HepG2 (cell line): ENCODE results near the gene TADA3. TPM values are rescaled to one million over a fixed set of nuclear protein-coding genes. Genes with fewer than 3 reads are reported as not detected.

Experiments used
- ATRX ChIP-seq: sonication (generic); formaldehyde crosslinking; IDR thresholded peaks from 2 replicates; pipeline ENCODE4 v1.4.0; 2020; ENCODE audit warnings: missing genetic modification reagents, borderline replicate concordance
- CHD4 ChIP-seq: fragments of 200-600 bp; sonication (generic); IDR thresholded peaks from 2 replicates; pipeline ENCODE4 v1.7.0; 2017; ENCODE audit warnings: mild to moderate bottlenecking, low read length, borderline replicate concordance
- ETV6 ChIP-seq: sonication (generic); formaldehyde crosslinking; conservative IDR thresholded peaks from 2 replicates; pipeline ENCODE4 v1.4.0; 2020; ENCODE audit warnings: missing genetic modification reagents
- GABPB1 ChIP-seq: IDR thresholded peaks from 2 replicates; pipeline ENCODE4 v1.6.1; 2016; ENCODE audit warnings: mild to moderate bottlenecking, missing genetic modification reagents, moderate library complexity, missing compliant biosample characterization
- MAZ ChIP-seq, 2 experiments: sonication (generic) in 1 of 2; formaldehyde crosslinking in 1 of 2; IDR thresholded peaks; 2 replicates each; pipeline versions ENCODE4 v1.5.0 to v1.6.1; 2012 to 2020; ENCODE audit warnings: low read depth in 2 of 2, mild to moderate bottlenecking in 2 of 2, borderline replicate concordance in 1 of 2, improper control_type of control experiment in 1 of 2, low read length in 1 of 2, missing genetic modification reagents in 1 of 2, moderate library complexity in 1 of 2
- MXD4 ChIP-seq: IDR thresholded peaks from 2 replicates; pipeline ENCODE4 v1.6.1; 2016; ENCODE audit warnings: mild to moderate bottlenecking, missing biosample characterization, missing genetic modification reagents
- NFRKB ChIP-seq: fragments of 450-650 bp; IDR thresholded peaks from 2 replicates; pipeline ENCODE4 v1.6.1; 2017
- ZNF253 ChIP-seq: sonication (generic); formaldehyde crosslinking; IDR thresholded peaks from 2 replicates; pipeline ENCODE4 v1.8.0; 2022; ENCODE audit warnings: mild to moderate bottlenecking, missing genetic modification reagents, borderline replicate concordance
- ZNF33B ChIP-seq: sonication (generic); formaldehyde crosslinking; IDR thresholded peaks from 2 replicates; pipeline ENCODE4 v1.5.1; 2020; ENCODE audit warnings: mild to moderate bottlenecking, missing genetic modification reagents
- ZNF776 ChIP-seq: sonication (generic); formaldehyde crosslinking; IDR thresholded peaks from 2 replicates; pipeline ENCODE4 v1.4.0; 2020; ENCODE audit warnings: mild to moderate bottlenecking, missing genetic modification reagents
- ZNF883 ChIP-seq: sonication (generic); formaldehyde crosslinking; IDR thresholded peaks from 2 replicates; pipeline ENCODE4 v1.5.1; 2020; ENCODE audit warnings: mild to moderate bottlenecking, missing genetic modification reagents; ENCODE audit errors: not compliant biosample characterization
- polyA plus RNA-seq, 8 experiments: library from polyadenylated mRNA; depleted of rRNA in 3 of 8; stranded (reverse) in 7 of 8; unstranded in 1 of 8; fragments of >200 nt; fragmentation: Illumina TruSeq in 4 of 8; extraction: Trizol in 4 of 8; gene quantifications; 2 replicates each; pipeline versions ENCODE4 v1.2.1 to v1.2.3, GENCODE V29; 2011 to 2016; ENCODE audit warnings: low read depth in 4 of 8, missing spikeins in 1 of 8, mixed read lengths in 1 of 8; ENCODE audit not compliant: insufficient read depth in 1 of 8
- total RNA-seq, 5 experiments: library from RNA; depleted of rRNA; stranded (reverse); fragments of >200 nt; fragmentation: Illumina TruSeq; extraction: Trizol; gene quantifications; 2 replicates each; pipeline ENCODE4 v1.2.3, GENCODE V29; 2016; ENCODE audit warnings: low read depth in 1 of 5
- TF ChIP-seq, protein P1 (sequence below): sonication (generic); formaldehyde crosslinking; IDR thresholded peaks from 2 replicates; pipeline ENCODE4 v1.5.0; 2020; ENCODE audit warnings: mild to moderate bottlenecking, missing genetic modification reagents
- TF ChIP-seq, protein P2 (sequence below): sonication (generic); formaldehyde crosslinking; conservative IDR thresholded peaks from 2 replicates; pipeline ENCODE4 v1.8.0; 2022; ENCODE audit warnings: mild to moderate bottlenecking, moderate library complexity, missing genetic modification reagents
- TF ChIP-seq, protein P3 (sequence below): sonication (generic); formaldehyde crosslinking; IDR thresholded peaks from 2 replicates; pipeline ENCODE4 v1.8.0; 2022; ENCODE audit warnings: missing genetic modification reagents, low read depth, mild to moderate bottlenecking, borderline replicate concordance
- TF ChIP-seq, protein P4 (sequence below): sonication (generic); formaldehyde crosslinking; IDR thresholded peaks from 2 replicates; pipeline ENCODE4 v1.9.0; 2021; ENCODE audit warnings: mild to moderate bottlenecking, missing genetic modification reagents
- TF ChIP-seq, protein P5 (sequence below): sonication (generic); formaldehyde crosslinking; IDR thresholded peaks from 2 replicates; pipeline ENCODE4 v1.4.0; 2020; ENCODE audit warnings: missing genetic modification reagents, borderline replicate concordance

The TADA3 gene
- total and polyA plus RNA-seq, 2 of the 13 experiments (the other 11 are each of a cell fraction or from before 2014, with no cell fraction given), result 32.1 to 37.1 TPM

DNA sequence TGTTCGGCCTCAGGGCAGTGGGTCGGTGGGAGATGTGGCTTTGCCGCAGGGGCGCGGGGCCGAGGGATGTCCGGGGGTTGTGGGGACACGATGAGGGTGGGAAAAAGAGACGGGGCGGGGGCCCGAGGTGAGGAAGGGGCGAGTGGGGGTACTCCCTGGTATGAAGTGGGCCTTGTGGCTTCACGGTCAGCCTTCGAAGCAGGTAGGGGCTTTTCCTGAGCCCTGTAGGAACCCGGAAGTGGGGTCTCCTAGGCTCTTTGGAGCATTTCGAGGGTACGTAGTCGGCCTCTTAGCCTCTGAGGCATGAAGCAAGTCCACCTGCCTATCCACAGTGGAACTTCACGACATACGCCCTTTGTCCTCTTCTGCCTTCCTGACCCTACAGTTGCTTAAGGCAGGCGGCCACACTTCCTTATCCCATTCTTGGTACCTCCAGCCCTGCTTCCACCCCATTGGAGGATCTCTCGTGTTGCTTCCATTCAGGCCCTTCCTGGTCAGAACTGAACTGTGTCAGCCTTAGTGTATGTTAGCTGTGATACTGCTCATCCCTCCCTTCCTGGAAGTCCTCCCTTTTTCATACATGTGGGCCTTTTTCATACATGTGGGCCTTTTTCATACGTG lies 998 bp upstream of the TADA3 start (continued):
- TF ChIP-seq, protein P1, sequence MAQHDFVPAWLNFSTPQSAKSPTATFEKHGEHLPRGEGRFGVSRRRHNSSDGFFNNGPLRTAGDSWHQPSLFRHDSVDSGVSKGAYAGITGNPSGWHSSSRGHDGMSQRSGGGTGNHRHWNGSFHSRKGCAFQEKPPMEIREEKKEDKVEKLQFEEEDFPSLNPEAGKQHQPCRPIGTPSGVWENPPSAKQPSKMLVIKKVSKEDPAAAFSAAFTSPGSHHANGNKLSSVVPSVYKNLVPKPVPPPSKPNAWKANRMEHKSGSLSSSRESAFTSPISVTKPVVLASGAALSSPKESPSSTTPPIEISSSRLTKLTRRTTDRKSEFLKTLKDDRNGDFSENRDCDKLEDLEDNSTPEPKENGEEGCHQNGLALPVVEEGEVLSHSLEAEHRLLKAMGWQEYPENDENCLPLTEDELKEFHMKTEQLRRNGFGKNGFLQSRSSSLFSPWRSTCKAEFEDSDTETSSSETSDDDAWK (CRISPR knock-in tag), result no peak
- no peak for TF ChIP-seq CHD4
- TF ChIP-seq NFRKB, result no peak
- TF ChIP-seq ETV6 (CRISPR knock-in tag), result no peak
- TF ChIP-seq MAZ (IDR thresholded peaks at IDR 0.05; ENCODE audit: borderline replicate concordance, low read depth, low read length), result no peak
- no peak for TF ChIP-seq MAZ (CRISPR knock-in tag; IDR thresholded peaks at IDR 0.05; ENCODE audit: low read depth)
- 0 out of 2 replicates have a peak, but pooled peaks have one; percentile 10 for TF ChIP-seq MXD4 (CRISPR knock-in tag)
- TF ChIP-seq ZNF776 (CRISPR knock-in tag), result no peak
- TF ChIP-seq, protein P2, sequence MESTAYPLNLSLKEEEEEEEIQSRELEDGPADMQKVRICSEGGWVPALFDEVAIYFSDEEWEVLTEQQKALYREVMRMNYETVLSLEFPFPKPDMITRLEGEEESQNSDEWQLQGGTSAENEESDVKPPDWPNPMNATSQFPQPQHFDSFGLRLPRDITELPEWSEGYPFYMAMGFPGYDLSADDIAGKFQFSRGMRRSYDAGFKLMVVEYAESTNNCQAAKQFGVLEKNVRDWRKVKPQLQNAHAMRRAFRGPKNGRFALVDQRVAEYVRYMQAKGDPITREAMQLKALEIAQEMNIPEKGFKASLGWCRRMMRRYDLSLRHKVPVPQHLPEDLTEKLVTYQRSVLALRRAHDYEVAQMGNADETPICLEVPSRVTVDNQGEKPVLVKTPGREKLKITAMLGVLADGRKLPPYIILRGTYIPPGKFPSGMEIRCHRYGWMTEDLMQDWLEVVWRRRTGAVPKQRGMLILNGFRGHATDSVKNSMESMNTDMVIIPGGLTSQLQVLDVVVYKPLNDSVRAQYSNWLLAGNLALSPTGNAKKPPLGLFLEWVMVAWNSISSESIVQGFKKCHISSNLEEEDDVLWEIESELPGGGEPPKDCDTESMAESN, result no peak
- peak; percentile 44; the same call in 1 of the 2 replicates for TF ChIP-seq ZNF253
- no peak for TF ChIP-seq ATRX (CRISPR knock-in tag)
- no peak for TF ChIP-seq ZNF33B (CRISPR knock-in tag)
- no peak for TF ChIP-seq GABPB1 (CRISPR knock-in tag)
- TF ChIP-seq, protein P3, sequence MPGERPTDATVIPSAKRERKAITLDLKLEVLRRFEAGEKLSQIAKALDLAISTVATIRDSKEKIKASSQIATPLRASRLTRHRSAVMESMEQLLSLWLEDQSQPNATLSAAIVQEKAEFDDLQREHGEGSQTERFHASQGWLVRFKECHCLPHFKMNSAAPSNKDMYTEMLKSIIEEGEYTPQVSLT (CRISPR knock-in tag), result no peak
- TF ChIP-seq, protein P4, sequence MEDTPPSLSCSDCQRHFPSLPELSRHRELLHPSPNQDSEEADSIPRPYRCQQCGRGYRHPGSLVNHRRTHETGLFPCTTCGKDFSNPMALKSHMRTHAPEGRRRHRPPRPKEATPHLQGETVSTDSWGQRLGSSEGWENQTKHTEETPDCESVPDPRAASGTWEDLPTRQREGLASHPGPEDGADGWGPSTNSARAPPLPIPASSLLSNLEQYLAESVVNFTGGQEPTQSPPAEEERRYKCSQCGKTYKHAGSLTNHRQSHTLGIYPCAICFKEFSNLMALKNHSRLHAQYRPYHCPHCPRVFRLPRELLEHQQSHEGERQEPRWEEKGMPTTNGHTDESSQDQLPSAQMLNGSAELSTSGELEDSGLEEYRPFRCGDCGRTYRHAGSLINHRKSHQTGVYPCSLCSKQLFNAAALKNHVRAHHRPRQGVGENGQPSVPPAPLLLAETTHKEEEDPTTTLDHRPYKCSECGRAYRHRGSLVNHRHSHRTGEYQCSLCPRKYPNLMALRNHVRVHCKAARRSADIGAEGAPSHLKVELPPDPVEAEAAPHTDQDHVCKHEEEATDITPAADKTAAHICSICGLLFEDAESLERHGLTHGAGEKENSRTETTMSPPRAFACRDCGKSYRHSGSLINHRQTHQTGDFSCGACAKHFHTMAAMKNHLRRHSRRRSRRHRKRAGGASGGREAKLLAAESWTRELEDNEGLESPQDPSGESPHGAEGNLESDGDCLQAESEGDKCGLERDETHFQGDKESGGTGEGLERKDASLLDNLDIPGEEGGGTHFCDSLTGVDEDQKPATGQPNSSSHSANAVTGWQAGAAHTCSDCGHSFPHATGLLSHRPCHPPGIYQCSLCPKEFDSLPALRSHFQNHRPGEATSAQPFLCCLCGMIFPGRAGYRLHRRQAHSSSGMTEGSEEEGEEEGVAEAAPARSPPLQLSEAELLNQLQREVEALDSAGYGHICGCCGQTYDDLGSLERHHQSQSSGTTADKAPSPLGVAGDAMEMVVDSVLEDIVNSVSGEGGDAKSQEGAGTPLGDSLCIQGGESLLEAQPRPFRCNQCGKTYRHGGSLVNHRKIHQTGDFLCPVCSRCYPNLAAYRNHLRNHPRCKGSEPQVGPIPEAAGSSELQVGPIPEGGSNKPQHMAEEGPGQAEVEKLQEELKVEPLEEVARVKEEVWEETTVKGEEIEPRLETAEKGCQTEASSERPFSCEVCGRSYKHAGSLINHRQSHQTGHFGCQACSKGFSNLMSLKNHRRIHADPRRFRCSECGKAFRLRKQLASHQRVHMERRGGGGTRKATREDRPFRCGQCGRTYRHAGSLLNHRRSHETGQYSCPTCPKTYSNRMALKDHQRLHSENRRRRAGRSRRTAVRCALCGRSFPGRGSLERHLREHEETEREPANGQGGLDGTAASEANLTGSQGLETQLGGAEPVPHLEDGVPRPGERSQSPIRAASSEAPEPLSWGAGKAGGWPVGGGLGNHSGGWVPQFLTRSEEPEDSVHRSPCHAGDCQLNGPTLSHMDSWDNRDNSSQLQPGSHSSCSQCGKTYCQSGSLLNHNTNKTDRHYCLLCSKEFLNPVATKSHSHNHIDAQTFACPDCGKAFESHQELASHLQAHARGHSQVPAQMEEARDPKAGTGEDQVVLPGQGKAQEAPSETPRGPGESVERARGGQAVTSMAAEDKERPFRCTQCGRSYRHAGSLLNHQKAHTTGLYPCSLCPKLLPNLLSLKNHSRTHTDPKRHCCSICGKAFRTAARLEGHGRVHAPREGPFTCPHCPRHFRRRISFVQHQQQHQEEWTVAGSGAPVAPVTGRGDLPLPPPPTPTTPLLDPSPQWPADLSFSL (CRISPR knock-in tag), result no peak
- TF ChIP-seq, protein P5, sequence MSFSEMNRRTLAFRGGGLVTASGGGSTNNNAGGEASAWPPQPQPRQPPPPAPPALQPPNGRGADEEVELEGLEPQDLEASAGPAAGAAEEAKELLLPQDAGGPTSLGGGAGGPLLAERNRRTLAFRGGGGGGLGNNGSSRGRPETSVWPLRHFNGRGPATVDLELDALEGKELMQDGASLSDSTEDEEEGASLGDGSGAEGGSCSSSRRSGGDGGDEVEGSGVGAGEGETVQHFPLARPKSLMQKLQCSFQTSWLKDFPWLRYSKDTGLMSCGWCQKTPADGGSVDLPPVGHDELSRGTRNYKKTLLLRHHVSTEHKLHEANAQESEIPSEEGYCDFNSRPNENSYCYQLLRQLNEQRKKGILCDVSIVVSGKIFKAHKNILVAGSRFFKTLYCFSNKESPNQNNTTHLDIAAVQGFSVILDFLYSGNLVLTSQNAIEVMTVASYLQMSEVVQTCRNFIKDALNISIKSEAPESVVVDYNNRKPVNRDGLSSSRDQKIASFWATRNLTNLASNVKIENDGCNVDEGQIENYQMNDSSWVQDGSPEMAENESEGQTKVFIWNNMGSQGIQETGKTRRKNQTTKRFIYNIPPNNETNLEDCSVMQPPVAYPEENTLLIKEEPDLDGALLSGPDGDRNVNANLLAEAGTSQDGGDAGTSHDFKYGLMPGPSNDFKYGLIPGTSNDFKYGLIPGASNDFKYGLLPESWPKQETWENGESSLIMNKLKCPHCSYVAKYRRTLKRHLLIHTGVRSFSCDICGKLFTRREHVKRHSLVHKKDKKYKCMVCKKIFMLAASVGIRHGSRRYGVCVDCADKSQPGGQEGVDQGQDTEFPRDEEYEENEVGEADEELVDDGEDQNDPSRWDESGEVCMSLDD, result no peak
- TF ChIP-seq ZNF883 (CRISPR knock-in tag), result no peak
